ENCODE results near the gene NEK8. TPM values are rescaled to one million over a fixed set of nuclear protein-coding genes. Genes with fewer than 3 reads are reported as not detected.

NEK8 gene
- total and polyA plus RNA-seq, 10 donors, result 7.3 to 17.6 (median 12.1) TPM

GRCh38 chr17:28740406-28741357, 12.1 kb downstream of the NEK8 start:
- Histone ChIP-seq H3K9me3 (no peaks in the 10 kb centered on the region), H3K4me1 (peaks cover 10 to 85% (median 71%) of the 10 kb centered on the region in 6 donors), H3K4me3 (peak overlapping the region in 1 of 8 donors; percentile 7), H3K27ac (peak overlapping the region in 6 of 8 donors; percentile 20 to 96 (median 94)), H3K27me3 (replicated peaks in 1 of 7) (peaks cover 0 to 14% (median 0%) of the 10 kb centered on the region in 7 donors), H3K36me3 (peaks cover 0 to 9% (median 0%) of the 10 kb centered on the region in 6 donors)
- intact Hi-C loops (cut with DNase I; ENCODE audit: low total_unique reads), result no loop called here
- 47 to 79% (median 72%) methylated on average over 10 of the region's 10 CpGs for WGBS, 5 donors
- TF ChIP-seq POLR2AphosphoS5 (IDR thresholded peaks at IDR 0.05), result no peak
- TF ChIP-seq, protein P1, sequence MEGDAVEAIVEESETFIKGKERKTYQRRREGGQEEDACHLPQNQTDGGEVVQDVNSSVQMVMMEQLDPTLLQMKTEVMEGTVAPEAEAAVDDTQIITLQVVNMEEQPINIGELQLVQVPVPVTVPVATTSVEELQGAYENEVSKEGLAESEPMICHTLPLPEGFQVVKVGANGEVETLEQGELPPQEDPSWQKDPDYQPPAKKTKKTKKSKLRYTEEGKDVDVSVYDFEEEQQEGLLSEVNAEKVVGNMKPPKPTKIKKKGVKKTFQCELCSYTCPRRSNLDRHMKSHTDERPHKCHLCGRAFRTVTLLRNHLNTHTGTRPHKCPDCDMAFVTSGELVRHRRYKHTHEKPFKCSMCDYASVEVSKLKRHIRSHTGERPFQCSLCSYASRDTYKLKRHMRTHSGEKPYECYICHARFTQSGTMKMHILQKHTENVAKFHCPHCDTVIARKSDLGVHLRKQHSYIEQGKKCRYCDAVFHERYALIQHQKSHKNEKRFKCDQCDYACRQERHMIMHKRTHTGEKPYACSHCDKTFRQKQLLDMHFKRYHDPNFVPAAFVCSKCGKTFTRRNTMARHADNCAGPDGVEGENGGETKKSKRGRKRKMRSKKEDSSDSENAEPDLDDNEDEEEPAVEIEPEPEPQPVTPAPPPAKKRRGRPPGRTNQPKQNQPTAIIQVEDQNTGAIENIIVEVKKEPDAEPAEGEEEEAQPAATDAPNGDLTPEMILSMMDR (IDR thresholded peaks at IDR 0.05 in 8 of 11, conservative IDR thresholded peaks at IDR 0.05 in 3 of 11), result no peak
- TF ChIP-seq POLR2A (IDR thresholded peaks at IDR 0.05), result no peak
- DNase-seq, result peak; percentile 69

DNA sequence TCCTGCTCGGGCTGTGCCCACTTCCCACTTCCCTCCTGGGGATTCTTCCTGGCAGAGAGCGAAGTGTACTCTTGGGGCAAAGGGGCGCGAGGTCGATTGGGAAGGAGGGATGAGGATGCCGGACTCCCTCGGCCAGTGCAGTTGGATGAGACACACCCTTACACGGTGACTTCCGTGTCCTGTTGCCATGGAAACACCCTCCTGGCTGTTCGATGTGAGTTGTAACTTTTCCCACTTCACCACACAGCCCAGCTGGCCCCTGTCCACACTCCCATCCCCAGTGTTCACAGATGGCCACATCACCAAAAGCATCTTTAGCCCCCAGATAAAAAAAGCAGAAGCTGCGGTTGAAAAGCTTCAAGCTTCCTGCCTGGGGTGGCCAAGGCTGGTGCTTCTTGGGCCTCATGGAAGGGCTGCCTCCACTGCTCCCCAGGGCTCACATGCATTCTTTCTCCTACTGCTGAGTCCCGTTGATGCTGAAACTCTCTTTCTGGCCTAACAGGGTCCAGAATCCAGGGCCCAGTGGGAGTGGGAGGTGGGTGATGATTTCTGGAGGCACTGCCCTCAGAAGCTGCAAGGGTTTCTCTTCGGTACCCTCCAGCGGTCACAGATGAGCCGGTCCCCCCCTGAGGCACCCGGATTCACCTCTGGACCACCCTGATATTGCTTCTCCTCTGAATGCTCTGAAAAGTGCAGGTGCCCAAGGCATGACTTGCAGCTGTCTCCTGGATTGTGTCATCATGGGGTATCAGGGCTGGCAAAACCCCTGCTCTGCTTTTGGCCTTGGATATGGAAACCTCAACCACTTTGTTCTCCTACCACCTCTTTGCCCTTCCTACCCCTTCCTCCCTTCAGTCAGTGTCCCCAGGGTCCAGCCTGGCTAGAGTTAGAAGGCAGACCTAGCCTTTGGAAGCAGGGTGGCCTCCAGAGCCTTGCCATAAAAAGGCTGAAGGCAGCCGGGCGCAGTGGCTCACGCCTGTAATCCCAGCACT, 13.1 kb downstream of the NEK8 start:
- Histone ChIP-seq H3K4me1 (peaks cover 20 to 95% (median 81%) of the 10 kb centered on the region in 6 donors), H3K9me3 (no peaks in the 10 kb centered on the region), H3K27ac (peak overlapping the region in 7 of 8 donors; percentile 20 to 96 (median 94)), H3K36me3 (peaks cover 0 to 9% (median 0%) of the 10 kb centered on the region in 6 donors), H3K27me3 (replicated peaks in 1 of 7) (peaks cover 0 to 14% (median 0%) of the 10 kb centered on the region in 7 donors), H3K4me3 (peak overlapping the region in 1 of 8 donors; percentile 7)
- peak; percentile 85 for DNase-seq
- intact Hi-C loops (cut with DNase I; ENCODE audit: low total_unique reads), result no loop called here
- TF ChIP-seq, protein P1 (IDR thresholded peaks at IDR 0.05 in 8 of 11, conservative IDR thresholded peaks at IDR 0.05 in 3 of 11), result no peak
- TF ChIP-seq POLR2AphosphoS5 (IDR thresholded peaks at IDR 0.05), result peak in 2 of 3 donors; percentile 60 to 71
- no peak for TF ChIP-seq POLR2A (IDR thresholded peaks at IDR 0.05)
- WGBS, 5 donors, result 45 to 55% (median 50%) methylated on average over 18 to 19 of the region's 19 CpGs

GRCh38 chr17:28743243-28744103, 14.9 kb downstream of the NEK8 start, which contains the start of gene TRAF4:
TSS of gene TRAF4 (plus strand) at chr17:28744011. CDS start at chr17:28744113, 102 bp downstream.
- H3K4me1 ChIP-seq, result peaks cover 25 to 98% (median 85%) of the 10 kb centered on the region in 6 donors
- DNase-seq, result peak; percentile 95
- H3K27ac ChIP-seq, result peak within 1 kb of the TSS; percentile 81 to 96 (median 93)
- H3K4me3 ChIP-seq, result peak within 1 kb of the TSS; percentile 60 to 91 (median 70)
- WGBS, 5 donors, result 1 to 8% (median 2%) methylated on average over 23 to 70 of the region's 70 CpGs
- intact Hi-C loops (cut with DNase I; ENCODE audit: low total_unique reads), result no loop called here
- H3K36me3 ChIP-seq, result peaks cover 0 to 18% (median 15%) of the 10 kb centered on the region in 6 donors
- peaks cover 0 to 14% (median 0%) of the 10 kb centered on the region in 7 donors for H3K27me3 ChIP-seq (replicated peaks in 1 of 7)
- no peaks in the 10 kb centered on the region for H3K9me3 ChIP-seq
- TF ChIP-seq, protein P1 (IDR thresholded peaks at IDR 0.05 in 8 of 11, conservative IDR thresholded peaks at IDR 0.05 in 3 of 11), result peak in 5 of 11 experiments; percentile 26 to 57 (median 41)
- peak in 2 of 3 donors; percentile 75 to 87 for TF ChIP-seq POLR2A (IDR thresholded peaks at IDR 0.05)
- peak; percentile 79 to 90 (median 89) for TF ChIP-seq POLR2AphosphoS5 (IDR thresholded peaks at IDR 0.05)
